ENCODE measurements around the gene RUVBL2.
A peak's percentile ranks its signal among the peaks of the same experiment; 100 is the strongest.

Gene RUVBL2

DNA sequence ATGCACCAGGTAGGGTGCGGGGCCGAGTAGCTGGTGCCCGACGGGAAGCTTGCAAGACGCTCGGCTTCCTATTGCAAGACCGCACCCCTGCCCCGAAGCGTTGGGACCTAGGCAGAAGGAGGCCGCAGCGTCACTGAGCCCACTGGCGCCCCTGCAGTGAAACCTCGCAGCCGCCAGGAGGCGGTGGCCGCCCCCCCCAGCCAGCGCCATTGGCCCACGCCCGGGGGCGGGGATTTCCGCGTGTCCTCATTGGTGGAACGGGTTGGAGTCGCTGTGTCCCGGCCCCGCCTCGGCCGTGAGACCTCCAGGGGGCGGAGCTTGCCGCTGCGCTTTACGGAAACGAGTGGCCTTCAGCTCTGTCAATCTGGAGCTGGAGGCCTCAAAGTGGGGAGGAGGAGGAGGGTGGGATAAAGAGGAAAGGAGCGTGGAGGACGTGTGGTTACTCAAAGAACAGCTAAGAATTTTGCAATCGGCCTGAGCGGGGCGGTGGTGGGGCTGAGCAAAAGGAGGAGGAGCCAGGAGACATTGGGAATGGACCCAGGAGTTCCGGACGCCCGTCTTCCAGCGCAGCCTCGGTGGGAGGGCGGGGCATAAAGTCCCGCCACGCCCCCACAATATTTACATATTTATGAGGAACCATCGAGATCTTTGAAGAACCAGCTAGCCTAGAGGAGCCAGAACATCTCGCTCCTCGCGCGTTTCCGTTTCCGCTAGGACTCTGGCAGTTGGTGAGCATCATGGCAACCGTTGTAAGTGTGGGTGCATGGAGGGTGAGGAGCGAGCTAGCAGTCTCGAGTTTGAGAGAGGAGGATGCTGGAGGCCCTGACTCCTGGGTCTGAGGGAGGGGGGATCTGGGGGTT lies at the start of gene RUVBL2, which contains the start of gene GYS1:
TSS of gene RUVBL2 (plus strand) at position 713 of the 860 bp plus-strand sequence. CDS start at position 738, 25 bp downstream.
TSS of gene GYS1 (minus strand) at position 135 of the 860 bp plus-strand sequence. CDS start 197 bp downstream, outside the sequence.
- peak; percentile 99 for DNase-seq (ENCODE audit: low read depth in 1 of 2, low spot score in 1 of 2)

GRCh38 chr19:48945415-48945814 lies 48.3 kb upstream of the RUVBL2 start:
- DNase-seq (ENCODE audit: low read depth in 1 of 2, low spot score in 1 of 2) = no peak

- no peak for DNase-seq (ENCODE audit: low read depth in 1 of 2, low spot score in 1 of 2)
Observed at GRCh38 chr19:48945817-48946216, 47.9 kb upstream of the RUVBL2 start.

- DNase-seq (ENCODE audit: low read depth in 1 of 2, low spot score in 1 of 2) = no peak
Observed at GRCh38 chr19:48946463-48947257, 47.0 kb upstream of the RUVBL2 start.

DNA sequence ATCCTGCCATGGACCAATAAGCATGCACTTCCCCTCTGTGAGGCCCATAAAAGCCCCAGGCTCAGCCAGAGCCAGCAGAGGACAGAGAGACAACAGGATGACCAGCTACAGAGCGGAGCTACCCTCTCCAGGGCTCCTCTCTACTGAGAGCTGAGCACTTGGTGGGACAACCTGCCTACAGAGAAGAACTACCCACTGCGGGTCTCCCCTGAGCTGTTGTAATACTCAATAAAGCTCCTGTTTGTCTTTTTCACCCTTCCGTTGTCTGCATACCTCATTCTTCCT lies 46.5 kb upstream of the RUVBL2 start:
- DNase-seq (ENCODE audit: low read depth in 1 of 2, low spot score in 1 of 2) = no peak

- no peak for DNase-seq (ENCODE audit: low read depth in 1 of 2, low spot score in 1 of 2)
Observed at GRCh38 chr19:48950159-48950558, 43.5 kb upstream of the RUVBL2 start.

GRCh38 chr19:48950830-48951519 lies 42.7 kb upstream of the RUVBL2 start:
- DNase-seq (ENCODE audit: low read depth in 1 of 2, low spot score in 1 of 2) = no peak

DNA sequence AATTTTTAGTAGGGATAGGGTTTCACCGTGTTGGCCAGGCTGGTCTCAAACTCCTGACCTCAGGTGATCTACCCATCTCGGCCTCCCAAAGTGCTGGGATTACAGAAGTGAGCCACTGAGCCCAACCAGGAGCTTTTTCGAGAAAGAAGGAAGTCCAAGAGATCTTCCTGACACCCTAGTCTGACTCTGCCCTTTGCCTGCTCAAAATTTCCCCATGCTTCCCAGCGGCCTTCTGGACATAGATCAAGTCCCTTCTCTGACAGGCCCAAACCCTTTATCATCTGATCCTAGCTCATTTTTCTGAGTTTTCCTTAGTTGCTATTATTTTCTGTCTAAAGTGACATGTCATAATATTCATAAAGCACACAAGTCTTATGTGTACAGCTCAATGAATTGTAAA lies 40.5 kb upstream of the RUVBL2 start:
- DNase-seq (ENCODE audit: low read depth in 1 of 2, low spot score in 1 of 2) = no peak

- no peak for DNase-seq (ENCODE audit: low read depth in 1 of 2, low spot score in 1 of 2)
Observed at GRCh38 chr19:48953990-48954594, 39.6 kb upstream of the RUVBL2 start.

DNA sequence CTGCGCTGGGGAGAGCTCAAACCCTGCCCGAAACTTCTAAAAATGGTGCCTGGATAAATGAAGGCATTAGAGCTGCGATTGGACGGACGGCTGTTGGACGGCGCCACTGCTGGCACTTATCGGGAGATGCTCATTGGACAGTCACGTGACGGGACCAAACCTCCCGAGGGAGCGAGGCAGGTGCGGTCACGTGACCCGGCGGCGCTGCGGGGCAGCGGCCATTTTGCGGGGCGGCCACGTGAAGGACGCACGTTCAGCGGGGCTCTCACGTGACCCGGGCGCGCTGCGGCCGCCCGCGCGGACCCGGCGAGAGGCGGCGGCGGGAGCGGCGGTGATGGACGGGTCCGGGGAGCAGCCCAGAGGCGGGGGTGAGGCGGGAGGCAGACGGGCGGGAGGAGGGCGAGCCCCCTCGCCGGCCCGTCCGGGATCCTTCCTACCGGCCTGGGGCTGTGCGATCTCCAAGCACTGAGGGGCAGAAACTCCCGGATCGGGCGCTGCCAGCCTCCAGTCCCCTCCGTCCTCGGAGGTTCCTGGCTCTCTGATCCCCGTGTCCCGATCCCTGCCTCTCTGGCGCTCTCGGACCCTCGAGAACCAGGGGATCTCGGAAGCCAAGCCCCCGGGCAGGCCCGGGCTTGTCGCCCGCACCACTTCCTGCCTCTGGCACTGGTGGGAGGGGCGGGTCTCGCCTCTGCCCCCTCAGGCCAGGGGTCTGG lies 38.9 kb upstream of the RUVBL2 start, which contains the start of gene BAX:
TSS of gene BAX (plus strand) at position 281 of the 713 bp plus-strand sequence. CDS start at position 335, 54 bp downstream.
- peak; percentile 66 to 91 for DNase-seq (ENCODE audit: low read depth in 1 of 2, low spot score in 1 of 2)

GRCh38 chr19:48955308-48955958 lies 38.3 kb upstream of the RUVBL2 start:
- DNase-seq (ENCODE audit: low read depth in 1 of 2, low spot score in 1 of 2) = no peak

DNA sequence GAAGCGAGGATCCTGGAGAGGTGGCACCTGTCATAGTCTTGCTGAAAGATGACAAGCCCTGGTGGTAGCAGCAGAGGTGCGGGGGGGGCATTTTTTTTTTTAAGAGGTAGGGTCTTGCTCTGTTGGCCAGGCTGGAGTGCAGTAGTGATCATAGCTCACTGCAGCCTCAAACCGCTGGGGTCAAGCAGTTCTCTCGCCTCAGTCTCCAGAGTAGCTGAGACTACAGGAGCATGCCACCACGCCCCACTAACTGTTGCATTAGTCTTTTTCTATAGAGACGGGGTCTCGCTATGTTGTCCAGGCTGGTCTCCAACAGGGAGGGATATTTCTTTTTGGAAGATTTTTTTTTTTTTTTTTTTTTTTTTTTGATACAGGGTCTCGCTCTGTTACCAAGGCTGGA lies 35.7 kb upstream of the RUVBL2 start:
- DNase-seq (ENCODE audit: low read depth in 1 of 2, low spot score in 1 of 2) = no peak

GRCh38 chr19:48959341-48960239 lies 34.1 kb upstream of the RUVBL2 start:
- DNase-seq (ENCODE audit: low read depth in 1 of 2, low spot score in 1 of 2) = no peak

DNA sequence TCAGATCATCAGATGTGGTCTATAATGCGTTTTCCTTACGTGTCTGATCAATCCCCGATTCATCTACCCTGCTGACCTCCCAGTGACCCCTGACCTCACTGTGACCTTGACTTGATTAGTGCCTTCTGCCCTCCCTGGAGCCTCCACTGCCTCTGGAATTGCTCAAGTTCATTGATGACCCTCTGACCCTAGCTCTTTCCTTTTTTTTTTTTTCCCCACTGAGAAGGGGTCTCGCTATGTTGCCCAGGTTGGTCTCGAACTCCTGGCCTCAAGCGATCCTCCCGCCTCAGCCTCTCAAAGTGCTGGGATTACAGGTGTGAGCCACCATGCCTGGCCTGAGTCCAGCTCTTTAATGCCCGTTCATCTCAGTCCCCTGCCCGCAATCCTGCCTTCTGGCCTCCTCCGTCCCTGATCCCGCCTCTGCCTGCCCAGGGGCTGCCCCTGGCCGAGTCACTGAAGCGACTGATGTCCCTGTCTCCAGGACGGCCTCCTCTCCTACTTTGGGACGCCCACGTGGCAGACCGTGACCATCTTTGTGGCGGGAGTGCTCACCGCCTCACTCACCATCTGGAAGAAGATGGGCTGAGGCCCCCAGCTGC lies 32.5 kb upstream of the RUVBL2 start:
- DNase-seq (ENCODE audit: low read depth in 1 of 2, low spot score in 1 of 2) = no peak

DNA sequence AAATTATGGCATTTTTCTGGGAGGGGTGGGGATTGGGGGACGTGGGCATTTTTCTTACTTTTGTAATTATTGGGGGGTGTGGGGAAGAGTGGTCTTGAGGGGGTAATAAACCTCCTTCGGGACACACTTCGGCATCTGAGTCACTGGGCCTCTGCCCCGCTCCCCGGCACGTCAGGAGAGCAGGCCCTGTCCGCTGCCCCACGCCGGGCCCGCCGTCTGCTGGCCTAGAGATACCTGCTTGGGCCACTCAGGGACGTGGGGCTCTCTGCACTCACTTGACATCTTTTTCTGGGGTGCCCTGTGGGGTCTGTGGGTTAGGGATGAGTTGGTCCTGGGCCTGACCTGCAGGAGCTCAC lies 32.0 kb upstream of the RUVBL2 start:
- no peak for DNase-seq (ENCODE audit: low read depth in 1 of 2, low spot score in 1 of 2)

DNA sequence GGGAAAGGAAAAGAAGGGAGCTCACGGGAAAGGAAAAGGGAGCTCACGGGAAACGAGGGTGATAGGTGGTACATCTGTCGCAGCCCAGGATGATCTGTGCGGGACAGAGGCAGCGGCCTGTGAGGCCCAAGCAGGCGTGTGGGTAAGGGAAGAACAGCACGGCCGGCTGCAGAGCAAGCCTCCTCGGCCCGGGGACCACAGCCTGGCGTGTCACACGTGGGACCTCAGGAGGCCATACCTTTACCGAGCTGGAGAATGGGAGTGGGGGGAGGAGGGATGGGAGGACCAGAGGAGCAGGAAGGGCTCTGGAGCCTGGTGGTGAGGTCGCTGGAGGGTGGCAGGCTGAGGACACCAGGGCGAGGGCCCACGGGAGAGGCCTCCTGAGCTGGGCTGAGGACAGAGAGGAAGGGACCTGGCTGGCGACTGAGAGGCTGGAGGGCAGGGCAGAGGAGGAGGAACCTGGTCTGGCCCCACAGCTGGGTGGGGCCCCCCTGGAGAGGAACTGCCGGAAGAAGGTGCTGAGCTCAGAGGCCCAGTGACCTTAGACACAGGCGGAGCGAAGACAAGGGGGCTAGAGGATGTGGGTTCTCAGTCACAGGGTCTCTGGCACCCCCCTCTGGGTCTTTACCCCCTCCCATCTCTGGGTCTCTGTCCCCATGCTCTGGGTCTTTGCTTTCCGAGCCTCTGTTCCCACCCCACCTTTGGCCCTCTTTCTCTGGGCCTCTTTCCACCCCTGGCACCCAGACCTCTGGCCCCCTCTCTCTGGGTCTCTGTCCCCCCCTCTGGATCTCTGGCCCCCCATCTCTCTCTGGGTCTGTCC lies 31.4 kb upstream of the RUVBL2 start:
- DNase-seq (ENCODE audit: low read depth in 1 of 2, low spot score in 1 of 2) = peak in 1 of 2 donors; percentile 33

GRCh38 chr19:48962849-48963165 lies 30.9 kb upstream of the RUVBL2 start:
- DNase-seq (ENCODE audit: low read depth in 1 of 2, low spot score in 1 of 2) = no peak
